H1 (cell line): ENCODE results near the gene CLEC2D. TPM values are rescaled to one million over a fixed set of nuclear protein-coding genes. Genes with fewer than 3 reads are reported as not detected.

Source experiments
- ATF3 ChIP-seq: IDR thresholded peaks from 2 replicates; pipeline ENCODE4 v1.6.1; 2011; ENCODE audit warnings: low read depth, mild to moderate bottlenecking, low read length; ENCODE audit not compliant: insufficient read depth
- GTF2F1 ChIP-seq: IDR thresholded peaks from 2 replicates; pipeline ENCODE4 v1.6.1; 2012; ENCODE audit warnings: low read depth, low read length, improper control_type of control experiment, borderline replicate concordance
- POLR2A ChIP-seq, 2 experiments: IDR thresholded peaks; 1 replicate in 1 of 2; 2 replicates in 1 of 2; pipeline ENCODE4 v1.6.1; 2011; ENCODE audit warnings: low read depth in 2 of 2, low read length in 2 of 2, mild to moderate bottlenecking in 2 of 2; ENCODE audit errors: control extremely low read depth in 1 of 2
- polyA plus RNA-seq, 7 experiments: library from polyadenylated mRNA; depleted of rRNA in 3 of 7; stranded (reverse) in 5 of 7; unstranded in 2 of 7; fragments of >200 nt in 5 of 7; fragments of 200-250 nt in 2 of 7; gene quantifications; 1 replicate in 5 of 7; 2 replicates in 1 of 7; 4 replicates in 1 of 7; pipeline versions ENCODE4 v1.2.1 to v1.2.3, GENCODE V29; 2011 to 2013; ENCODE audit warnings: missing spikeins in 2 of 7, mixed read lengths in 2 of 7
- total RNA-seq: library from RNA; stranded (reverse); fragmentation: NEBNext Ultra II Directional; extraction: Animal tissue kit (Norgen Biotek cat#: 25700); gene quantifications from 2 replicates; pipeline ENCODE4 v1.2.1, GENCODE V29; 2021

The CLEC2D gene
- total and polyA plus RNA-seq, 2 of the 8 experiments (the other 6 are each of a cell fraction or from before 2014, with no cell fraction given): 4.2 to 6.2 TPM

GRCh38 chr12:9724023-9724422 lies 54.5 kb downstream of the CLEC2D start (continued):
- TF ChIP-seq ATF3 (no peak), POLR2A (IDR thresholded peaks at IDR 0.05; ENCODE audit: control extremely low read depth in 1 of 2, low read depth in 2 of 2, low read length in 2 of 2) (no peak), GTF2F1 (no peak)
